Gastroesophageal sphincter (tissue), 3 donors: ENCODE results near the gene ALKBH8.

Experiments used
- CTCF ChIP-seq, 4 experiments: fragments of 200-600 bp in 2 of 4; fragments of 450-650 bp in 2 of 4; sonication (generic) in 1 of 4; IDR thresholded peaks; one replicate each; pipeline ENCODE4 v1.5.1; 2017 to 2019; ENCODE audit warnings: antibody characterized with exemption in 4 of 4, mild to moderate bottlenecking in 2 of 4, moderate library complexity in 2 of 4
- EP300 ChIP-seq: sonication (generic); formaldehyde crosslinking; IDR thresholded peaks from one replicate; pipeline ENCODE4 v1.6.1; 2017; ENCODE audit warnings: antibody characterized with exemption, mild to moderate bottlenecking
- POLR2A ChIP-seq, 2 donors: fragments of 450-650 bp; IDR thresholded peaks; one replicate each; pipeline ENCODE4 v1.6.1; 2017; ENCODE audit warnings: antibody characterized with exemption in 2 of 2, mild to moderate bottlenecking in 2 of 2, moderate library complexity in 1 of 2
- POLR2AphosphoS5 ChIP-seq: sonication (generic); formaldehyde crosslinking; IDR thresholded peaks from one replicate; pipeline ENCODE4 v1.6.1; 2017; ENCODE audit warnings: antibody characterized with exemption

GRCh38 chr11:107609400-107610218 lies 44.1 kb upstream of the ALKBH8 start:
- TF ChIP-seq CTCF (IDR thresholded peaks at IDR 0.05), result no peak
- TF ChIP-seq POLR2A (IDR thresholded peaks at IDR 0.05), result no peak
- TF ChIP-seq POLR2AphosphoS5, result no peak
- no peak for TF ChIP-seq EP300
